HEK293 (cell line): ENCODE data around the gene NUCB2.

Source experiments
- GLIS1 ChIP-seq: fragments of 450-650 bp; formaldehyde crosslinking; IDR thresholded peaks from 2 replicates; pipeline ENCODE4 v1.5.1; 2016; ENCODE audit warnings: missing biosample characterization, missing genetic modification characterization
- ZIC2 ChIP-seq: fragments of 450-650 bp; formaldehyde crosslinking; IDR thresholded peaks from 2 replicates; pipeline ENCODE4 v1.5.1; 2016; ENCODE audit warnings: missing biosample characterization, missing genetic modification characterization
- ZNF112 ChIP-seq: fragments of 450-650 bp; formaldehyde crosslinking; IDR thresholded peaks from 2 replicates; pipeline ENCODE4 v1.5.0; 2017; ENCODE audit warnings: missing biosample characterization, missing genetic modification characterization
- ZNF292 ChIP-seq: fragments of 450-650 bp; formaldehyde crosslinking; IDR thresholded peaks from 2 replicates; pipeline ENCODE4 v1.5.1; 2016; ENCODE audit warnings: low read depth, missing biosample characterization, missing genetic modification characterization, borderline replicate concordance
- ZNF555 ChIP-seq: fragments of 450-650 bp; formaldehyde crosslinking; conservative IDR thresholded peaks from 2 replicates; pipeline ENCODE4 v1.5.1; 2017; ENCODE audit warnings: missing biosample characterization, mild to moderate bottlenecking, missing genetic modification characterization, inconsistent platforms
- ZNF596 ChIP-seq: fragments of 450-650 bp; IDR thresholded peaks from 2 replicates; pipeline ENCODE4 v1.5.0; 2018; ENCODE audit warnings: missing biosample characterization, mild to moderate bottlenecking, missing genetic modification characterization, moderate library complexity
- TF ChIP-seq, protein P1 (sequence below): fragments of 450-650 bp; formaldehyde crosslinking; IDR thresholded peaks from 2 replicates; pipeline ENCODE4 v1.5.1; 2016; ENCODE audit warnings: missing biosample characterization, missing genetic modification characterization
- TF ChIP-seq, protein P2 (sequence below): fragments of 450-650 bp; formaldehyde crosslinking; IDR thresholded peaks from 2 replicates; pipeline ENCODE4 v1.5.1; 2016; ENCODE audit warnings: missing biosample characterization, missing genetic modification characterization
- TF ChIP-seq, protein P3 (sequence below): fragments of 450-650 bp; formaldehyde crosslinking; IDR thresholded peaks from 2 replicates; pipeline ENCODE4 v1.5.1; 2017; ENCODE audit warnings: missing biosample characterization, missing genetic modification characterization
- TF ChIP-seq, protein P4 (sequence below): IDR thresholded peaks from 2 replicates; pipeline ENCODE4 v1.6.1; 2011; ENCODE audit warnings: mild to moderate bottlenecking, low read depth, low read length, borderline replicate concordance
- TF ChIP-seq, protein P5 (sequence below): fragments of 450-650 bp; formaldehyde crosslinking; IDR thresholded peaks from 2 replicates; pipeline ENCODE4 v1.5.1; 2016; ENCODE audit warnings: missing biosample characterization, missing genetic modification characterization
- TF ChIP-seq, protein P6 (sequence below): fragments of 450-650 bp; formaldehyde crosslinking; IDR thresholded peaks from 2 replicates; pipeline ENCODE4 v1.5.1; 2016; ENCODE audit warnings: missing biosample characterization, missing genetic modification characterization
- TF ChIP-seq, protein P7 (sequence below): fragments of 450-650 bp; formaldehyde crosslinking; IDR thresholded peaks from 2 replicates; pipeline ENCODE4 v1.5.1; 2017; ENCODE audit warnings: missing biosample characterization, missing genetic modification characterization
- TF ChIP-seq, protein P8 (sequence below): fragments of 450-650 bp; formaldehyde crosslinking; IDR thresholded peaks from 2 replicates; pipeline ENCODE4 v1.5.1; 2016; ENCODE audit warnings: missing biosample characterization, missing genetic modification characterization
- TF ChIP-seq, protein P9 (sequence below): fragments of 450-650 bp; formaldehyde crosslinking; IDR thresholded peaks from 2 replicates; pipeline ENCODE4 v1.5.1; 2017; ENCODE audit warnings: missing biosample characterization, missing genetic modification characterization
- TF ChIP-seq, protein P10 (sequence below): fragments of 450-650 bp; formaldehyde crosslinking; conservative IDR thresholded peaks from 2 replicates; pipeline ENCODE4 v1.5.1; 2016; ENCODE audit warnings: low read depth, missing biosample characterization, missing genetic modification characterization

The NUCB2 gene

DNA sequence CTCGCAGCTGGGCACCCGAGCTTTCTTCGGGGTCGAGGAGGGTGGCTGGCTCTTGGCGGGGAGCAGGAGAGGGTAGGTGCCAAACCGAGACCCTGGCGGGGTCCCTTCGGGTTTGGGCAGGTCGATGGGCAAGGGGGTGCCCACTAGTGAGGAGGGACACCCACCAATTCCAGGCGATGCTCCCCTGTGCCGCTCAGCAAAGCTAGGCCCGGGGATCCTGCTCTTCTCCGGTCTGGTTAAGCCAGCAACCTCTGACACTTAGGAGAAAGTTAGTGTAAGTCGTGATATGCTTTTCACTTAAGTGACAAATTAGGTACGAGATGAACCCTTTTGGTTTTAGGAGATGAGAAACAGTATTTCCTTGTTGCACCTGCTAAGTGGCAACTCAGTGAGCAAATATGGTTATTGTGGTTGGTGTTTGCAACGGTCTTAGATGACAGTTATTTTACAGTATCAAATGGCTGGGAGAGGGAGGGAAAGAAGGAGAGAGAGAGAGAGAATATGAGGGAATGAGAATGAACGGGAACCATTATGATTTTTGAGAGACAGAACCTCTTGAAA lies 565 bp downstream of the NUCB2 start (continued):
- TF ChIP-seq ZNF112 (tag by site-specific recombination) (no peak), ZNF292 (tag by site-specific recombination) (no peak), ZNF555 (no peak), ZIC2 (tag by site-specific recombination) (no peak), ZNF596 (tag by site-specific recombination) (no peak), GLIS1 (tag by site-specific recombination) (no peak)
- TF ChIP-seq, protein P1, sequence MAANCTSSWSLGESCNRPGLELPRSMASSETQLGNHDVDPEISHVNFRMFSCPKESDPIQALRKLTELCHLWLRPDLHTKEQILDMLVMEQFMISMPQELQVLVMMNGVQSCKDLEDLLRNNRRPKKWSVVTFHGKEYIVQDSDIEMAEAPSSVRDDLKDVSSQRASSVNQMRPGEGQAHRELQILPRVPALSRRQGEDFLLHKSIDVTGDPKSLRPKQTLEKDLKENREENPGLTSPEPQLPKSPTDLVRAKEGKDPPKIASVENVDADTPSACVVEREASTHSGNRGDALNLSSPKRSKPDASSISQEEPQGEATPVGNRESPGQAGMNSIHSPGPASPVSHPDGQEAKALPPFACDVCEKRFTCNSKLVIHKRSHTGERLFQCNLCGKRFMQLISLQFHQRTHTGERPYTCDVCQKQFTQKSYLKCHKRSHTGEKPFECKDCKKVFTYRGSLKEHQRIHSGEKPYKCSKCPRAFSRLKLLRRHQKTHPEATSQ (tag by site-specific recombination): no peak
- TF ChIP-seq, protein P2, sequence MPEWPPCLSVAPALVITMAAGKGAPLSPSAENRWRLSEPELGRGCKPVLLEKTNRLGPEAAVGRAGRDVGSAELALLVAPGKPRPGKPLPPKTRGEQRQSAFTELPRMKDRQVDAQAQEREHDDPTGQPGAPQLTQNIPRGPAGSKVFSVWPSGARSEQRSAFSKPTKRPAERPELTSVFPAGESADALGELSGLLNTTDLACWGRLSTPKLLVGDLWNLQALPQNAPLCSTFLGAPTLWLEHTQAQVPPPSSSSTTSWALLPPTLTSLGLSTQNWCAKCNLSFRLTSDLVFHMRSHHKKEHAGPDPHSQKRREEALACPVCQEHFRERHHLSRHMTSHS (tag by site-specific recombination): no peak
- TF ChIP-seq, protein P3, sequence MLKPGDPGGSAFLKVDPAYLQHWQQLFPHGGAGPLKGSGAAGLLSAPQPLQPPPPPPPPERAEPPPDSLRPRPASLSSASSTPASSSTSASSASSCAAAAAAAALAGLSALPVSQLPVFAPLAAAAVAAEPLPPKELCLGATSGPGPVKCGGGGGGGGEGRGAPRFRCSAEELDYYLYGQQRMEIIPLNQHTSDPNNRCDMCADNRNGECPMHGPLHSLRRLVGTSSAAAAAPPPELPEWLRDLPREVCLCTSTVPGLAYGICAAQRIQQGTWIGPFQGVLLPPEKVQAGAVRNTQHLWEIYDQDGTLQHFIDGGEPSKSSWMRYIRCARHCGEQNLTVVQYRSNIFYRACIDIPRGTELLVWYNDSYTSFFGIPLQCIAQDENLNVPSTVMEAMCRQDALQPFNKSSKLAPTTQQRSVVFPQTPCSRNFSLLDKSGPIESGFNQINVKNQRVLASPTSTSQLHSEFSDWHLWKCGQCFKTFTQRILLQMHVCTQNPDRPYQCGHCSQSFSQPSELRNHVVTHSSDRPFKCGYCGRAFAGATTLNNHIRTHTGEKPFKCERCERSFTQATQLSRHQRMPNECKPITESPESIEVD (tag by site-specific recombination): no peak
- TF ChIP-seq, protein P4, sequence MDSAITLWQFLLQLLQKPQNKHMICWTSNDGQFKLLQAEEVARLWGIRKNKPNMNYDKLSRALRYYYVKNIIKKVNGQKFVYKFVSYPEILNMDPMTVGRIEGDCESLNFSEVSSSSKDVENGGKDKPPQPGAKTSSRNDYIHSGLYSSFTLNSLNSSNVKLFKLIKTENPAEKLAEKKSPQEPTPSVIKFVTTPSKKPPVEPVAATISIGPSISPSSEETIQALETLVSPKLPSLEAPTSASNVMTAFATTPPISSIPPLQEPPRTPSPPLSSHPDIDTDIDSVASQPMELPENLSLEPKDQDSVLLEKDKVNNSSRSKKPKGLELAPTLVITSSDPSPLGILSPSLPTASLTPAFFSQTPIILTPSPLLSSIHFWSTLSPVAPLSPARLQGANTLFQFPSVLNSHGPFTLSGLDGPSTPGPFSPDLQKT: no peak
- TF ChIP-seq, protein P5, sequence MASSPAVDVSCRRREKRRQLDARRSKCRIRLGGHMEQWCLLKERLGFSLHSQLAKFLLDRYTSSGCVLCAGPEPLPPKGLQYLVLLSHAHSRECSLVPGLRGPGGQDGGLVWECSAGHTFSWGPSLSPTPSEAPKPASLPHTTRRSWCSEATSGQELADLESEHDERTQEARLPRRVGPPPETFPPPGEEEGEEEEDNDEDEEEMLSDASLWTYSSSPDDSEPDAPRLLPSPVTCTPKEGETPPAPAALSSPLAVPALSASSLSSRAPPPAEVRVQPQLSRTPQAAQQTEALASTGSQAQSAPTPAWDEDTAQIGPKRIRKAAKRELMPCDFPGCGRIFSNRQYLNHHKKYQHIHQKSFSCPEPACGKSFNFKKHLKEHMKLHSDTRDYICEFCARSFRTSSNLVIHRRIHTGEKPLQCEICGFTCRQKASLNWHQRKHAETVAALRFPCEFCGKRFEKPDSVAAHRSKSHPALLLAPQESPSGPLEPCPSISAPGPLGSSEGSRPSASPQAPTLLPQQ (tag by site-specific recombination): no peak
- TF ChIP-seq, protein P6, sequence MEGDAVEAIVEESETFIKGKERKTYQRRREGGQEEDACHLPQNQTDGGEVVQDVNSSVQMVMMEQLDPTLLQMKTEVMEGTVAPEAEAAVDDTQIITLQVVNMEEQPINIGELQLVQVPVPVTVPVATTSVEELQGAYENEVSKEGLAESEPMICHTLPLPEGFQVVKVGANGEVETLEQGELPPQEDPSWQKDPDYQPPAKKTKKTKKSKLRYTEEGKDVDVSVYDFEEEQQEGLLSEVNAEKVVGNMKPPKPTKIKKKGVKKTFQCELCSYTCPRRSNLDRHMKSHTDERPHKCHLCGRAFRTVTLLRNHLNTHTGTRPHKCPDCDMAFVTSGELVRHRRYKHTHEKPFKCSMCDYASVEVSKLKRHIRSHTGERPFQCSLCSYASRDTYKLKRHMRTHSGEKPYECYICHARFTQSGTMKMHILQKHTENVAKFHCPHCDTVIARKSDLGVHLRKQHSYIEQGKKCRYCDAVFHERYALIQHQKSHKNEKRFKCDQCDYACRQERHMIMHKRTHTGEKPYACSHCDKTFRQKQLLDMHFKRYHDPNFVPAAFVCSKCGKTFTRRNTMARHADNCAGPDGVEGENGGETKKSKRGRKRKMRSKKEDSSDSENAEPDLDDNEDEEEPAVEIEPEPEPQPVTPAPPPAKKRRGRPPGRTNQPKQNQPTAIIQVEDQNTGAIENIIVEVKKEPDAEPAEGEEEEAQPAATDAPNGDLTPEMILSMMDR (tag by site-specific recombination): no peak
- TF ChIP-seq, protein P7, sequence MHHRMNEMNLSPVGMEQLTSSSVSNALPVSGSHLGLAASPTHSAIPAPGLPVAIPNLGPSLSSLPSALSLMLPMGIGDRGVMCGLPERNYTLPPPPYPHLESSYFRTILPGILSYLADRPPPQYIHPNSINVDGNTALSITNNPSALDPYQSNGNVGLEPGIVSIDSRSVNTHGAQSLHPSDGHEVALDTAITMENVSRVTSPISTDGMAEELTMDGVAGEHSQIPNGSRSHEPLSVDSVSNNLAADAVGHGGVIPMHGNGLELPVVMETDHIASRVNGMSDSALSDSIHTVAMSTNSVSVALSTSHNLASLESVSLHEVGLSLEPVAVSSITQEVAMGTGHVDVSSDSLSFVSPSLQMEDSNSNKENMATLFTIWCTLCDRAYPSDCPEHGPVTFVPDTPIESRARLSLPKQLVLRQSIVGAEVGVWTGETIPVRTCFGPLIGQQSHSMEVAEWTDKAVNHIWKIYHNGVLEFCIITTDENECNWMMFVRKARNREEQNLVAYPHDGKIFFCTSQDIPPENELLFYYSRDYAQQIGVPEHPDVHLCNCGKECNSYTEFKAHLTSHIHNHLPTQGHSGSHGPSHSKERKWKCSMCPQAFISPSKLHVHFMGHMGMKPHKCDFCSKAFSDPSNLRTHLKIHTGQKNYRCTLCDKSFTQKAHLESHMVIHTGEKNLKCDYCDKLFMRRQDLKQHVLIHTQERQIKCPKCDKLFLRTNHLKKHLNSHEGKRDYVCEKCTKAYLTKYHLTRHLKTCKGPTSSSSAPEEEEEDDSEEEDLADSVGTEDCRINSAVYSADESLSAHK (tag by site-specific recombination): no peak
- TF ChIP-seq, protein P8, sequence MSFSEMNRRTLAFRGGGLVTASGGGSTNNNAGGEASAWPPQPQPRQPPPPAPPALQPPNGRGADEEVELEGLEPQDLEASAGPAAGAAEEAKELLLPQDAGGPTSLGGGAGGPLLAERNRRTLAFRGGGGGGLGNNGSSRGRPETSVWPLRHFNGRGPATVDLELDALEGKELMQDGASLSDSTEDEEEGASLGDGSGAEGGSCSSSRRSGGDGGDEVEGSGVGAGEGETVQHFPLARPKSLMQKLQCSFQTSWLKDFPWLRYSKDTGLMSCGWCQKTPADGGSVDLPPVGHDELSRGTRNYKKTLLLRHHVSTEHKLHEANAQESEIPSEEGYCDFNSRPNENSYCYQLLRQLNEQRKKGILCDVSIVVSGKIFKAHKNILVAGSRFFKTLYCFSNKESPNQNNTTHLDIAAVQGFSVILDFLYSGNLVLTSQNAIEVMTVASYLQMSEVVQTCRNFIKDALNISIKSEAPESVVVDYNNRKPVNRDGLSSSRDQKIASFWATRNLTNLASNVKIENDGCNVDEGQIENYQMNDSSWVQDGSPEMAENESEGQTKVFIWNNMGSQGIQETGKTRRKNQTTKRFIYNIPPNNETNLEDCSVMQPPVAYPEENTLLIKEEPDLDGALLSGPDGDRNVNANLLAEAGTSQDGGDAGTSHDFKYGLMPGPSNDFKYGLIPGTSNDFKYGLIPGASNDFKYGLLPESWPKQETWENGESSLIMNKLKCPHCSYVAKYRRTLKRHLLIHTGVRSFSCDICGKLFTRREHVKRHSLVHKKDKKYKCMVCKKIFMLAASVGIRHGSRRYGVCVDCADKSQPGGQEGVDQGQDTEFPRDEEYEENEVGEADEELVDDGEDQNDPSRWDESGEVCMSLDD (tag by site-specific recombination): peak; percentile 69
- TF ChIP-seq, protein P9, sequence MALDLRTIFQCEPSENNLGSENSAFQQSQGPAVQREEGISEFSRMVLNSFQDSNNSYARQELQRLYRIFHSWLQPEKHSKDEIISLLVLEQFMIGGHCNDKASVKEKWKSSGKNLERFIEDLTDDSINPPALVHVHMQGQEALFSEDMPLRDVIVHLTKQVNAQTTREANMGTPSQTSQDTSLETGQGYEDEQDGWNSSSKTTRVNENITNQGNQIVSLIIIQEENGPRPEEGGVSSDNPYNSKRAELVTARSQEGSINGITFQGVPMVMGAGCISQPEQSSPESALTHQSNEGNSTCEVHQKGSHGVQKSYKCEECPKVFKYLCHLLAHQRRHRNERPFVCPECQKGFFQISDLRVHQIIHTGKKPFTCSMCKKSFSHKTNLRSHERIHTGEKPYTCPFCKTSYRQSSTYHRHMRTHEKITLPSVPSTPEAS: no peak
- TF ChIP-seq, protein P10, sequence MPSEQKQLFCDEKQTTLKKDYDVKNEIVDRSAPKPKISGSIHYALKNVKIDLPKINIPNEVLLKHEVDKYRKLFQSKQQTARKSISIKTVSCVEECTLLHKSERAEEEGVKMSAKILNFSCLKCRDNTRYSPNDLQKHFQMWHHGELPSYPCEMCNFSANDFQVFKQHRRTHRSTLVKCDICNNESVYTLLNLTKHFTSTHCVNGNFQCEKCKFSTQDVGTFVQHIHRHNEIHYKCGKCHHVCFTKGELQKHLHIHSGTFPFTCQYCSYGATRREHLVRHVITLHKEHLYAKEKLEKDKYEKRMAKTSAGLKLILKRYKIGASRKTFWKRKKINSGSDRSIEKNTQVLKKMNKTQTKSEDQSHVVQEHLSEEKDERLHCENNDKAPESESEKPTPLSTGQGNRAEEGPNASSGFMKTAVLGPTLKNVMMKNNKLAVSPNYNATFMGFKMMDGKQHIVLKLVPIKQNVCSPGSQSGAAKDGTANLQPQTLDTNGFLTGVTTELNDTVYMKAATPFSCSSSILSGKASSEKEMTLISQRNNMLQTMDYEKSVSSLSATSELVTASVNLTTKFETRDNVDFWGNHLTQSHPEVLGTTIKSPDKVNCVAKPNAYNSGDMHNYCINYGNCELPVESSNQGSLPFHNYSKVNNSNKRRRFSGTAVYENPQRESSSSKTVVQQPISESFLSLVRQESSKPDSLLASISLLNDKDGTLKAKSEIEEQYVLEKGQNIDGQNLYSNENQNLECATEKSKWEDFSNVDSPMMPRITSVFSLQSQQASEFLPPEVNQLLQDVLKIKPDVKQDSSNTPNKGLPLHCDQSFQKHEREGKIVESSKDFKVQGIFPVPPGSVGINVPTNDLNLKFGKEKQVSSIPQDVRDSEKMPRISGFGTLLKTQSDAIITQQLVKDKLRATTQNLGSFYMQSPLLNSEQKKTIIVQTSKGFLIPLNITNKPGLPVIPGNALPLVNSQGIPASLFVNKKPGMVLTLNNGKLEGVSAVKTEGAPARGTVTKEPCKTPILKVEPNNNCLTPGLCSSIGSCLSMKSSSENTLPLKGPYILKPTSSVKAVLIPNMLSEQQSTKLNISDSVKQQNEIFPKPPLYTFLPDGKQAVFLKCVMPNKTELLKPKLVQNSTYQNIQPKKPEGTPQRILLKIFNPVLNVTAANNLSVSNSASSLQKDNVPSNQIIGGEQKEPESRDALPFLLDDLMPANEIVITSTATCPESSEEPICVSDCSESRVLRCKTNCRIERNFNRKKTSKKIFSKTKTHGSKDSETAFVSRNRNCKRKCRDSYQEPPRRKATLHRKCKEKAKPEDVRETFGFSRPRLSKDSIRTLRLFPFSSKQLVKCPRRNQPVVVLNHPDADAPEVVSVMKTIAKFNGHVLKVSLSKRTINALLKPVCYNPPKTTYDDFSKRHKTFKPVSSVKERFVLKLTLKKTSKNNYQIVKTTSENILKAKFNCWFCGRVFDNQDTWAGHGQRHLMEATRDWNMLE (tag by site-specific recombination): no peak
